22Rv1 (cell line): ENCODE data around the gene MAD1L1.

Experiments
- CTCF ChIP-seq: fragments of 450-650 bp; IDR thresholded peaks from 2 replicates; pipeline ENCODE4 v1.5.1; 2017; ENCODE audit warnings: mild to moderate bottlenecking
- ZFX ChIP-seq: fragments of 450-650 bp; IDR thresholded peaks from 2 replicates; pipeline ENCODE4 v1.6.1; 2017; ENCODE audit warnings: antibody characterized with exemption, borderline replicate concordance

- TF ChIP-seq CTCF, result no peak
- TF ChIP-seq ZFX, result no peak
Observed at GRCh38 chr7:2270495-2270894, 37.8 kb upstream of the MAD1L1 start.
